OCI-M2 (cell line): Measurements from ENCODE around the gene SH3D19.

Source experiments
- DNase-seq: peaks from one replicate; lab custom pipeline; 2025; ENCODE audit not compliant: unreplicated experiment; lab: John Stamatoyannopoulos, UW

SH3D19 gene

GRCh38 chr4:151202381-151202780, 123.0 kb downstream of the SH3D19 start:
- no peak for DNase-seq

- DNase-seq = no peak
Observed at GRCh38 chr4:151199319-151200190, 125.8 kb downstream of the SH3D19 start.

GRCh38 chr4:151198748-151199147, 126.7 kb downstream of the SH3D19 start:
- no peak for DNase-seq

- DNase-seq = no peak
Observed at GRCh38 chr4:151197247-151197646, 128.2 kb downstream of the SH3D19 start.

- DNase-seq = no peak
Observed at GRCh38 chr4:151195801-151196200, 129.6 kb downstream of the SH3D19 start.

GRCh38 chr4:151193414-151193813, 132.0 kb downstream of the SH3D19 start:
- no peak for DNase-seq

- no peak for DNase-seq
Observed at GRCh38 chr4:151192556-151193235, 132.7 kb downstream of the SH3D19 start.

GRCh38 chr4:151184523-151185458, 140.6 kb downstream of the SH3D19 start:
- no peak for DNase-seq

GRCh38 chr4:151182455-151182996, 142.9 kb downstream of the SH3D19 start:
- no peak for DNase-seq

- DNase-seq = no peak
Observed at GRCh38 chr4:151176685-151177084, 148.7 kb downstream of the SH3D19 start.

- no peak for DNase-seq
Observed at GRCh38 chr4:151175754-151176631, 149.4 kb downstream of the SH3D19 start.

- DNase-seq = no peak
Observed at GRCh38 chr4:151175233-151175632, 150.2 kb downstream of the SH3D19 start.

GRCh38 chr4:151174784-151175183, 150.6 kb downstream of the SH3D19 start:
- no peak for DNase-seq

- DNase-seq = no peak
Observed at GRCh38 chr4:151173871-151174270, 151.5 kb downstream of the SH3D19 start.

- no peak for DNase-seq
Observed at GRCh38 chr4:151169900-151170299, 155.5 kb downstream of the SH3D19 start.

- no peak for DNase-seq
Observed at GRCh38 chr4:151169223-151169622, 156.2 kb downstream of the SH3D19 start.

GRCh38 chr4:151167561-151167960, 157.8 kb downstream of the SH3D19 start:
- no peak for DNase-seq

GRCh38 chr4:151166636-151167035, 158.8 kb downstream of the SH3D19 start:
- DNase-seq = no peak

GRCh38 chr4:151165205-151166000, 160.0 kb downstream of the SH3D19 start:
- no peak for DNase-seq
